Renal cortical epithelial cell (primary cell): ENCODE results near the gene AOC1. TPM values are rescaled to one million over a fixed set of nuclear protein-coding genes. Genes with fewer than 3 reads are reported as not detected.

Experiments used
- DNase-seq: peaks from one replicate; pipeline ENCODE4 v3.0.0-alpha.2; 2011; ENCODE audit warnings: low read depth
- total RNA-seq: library from RNA; depleted of rRNA; stranded (reverse); fragments of >200 nt; gene quantifications from 2 replicates; pipeline ENCODE4 v1.2.3, GENCODE V29; 2014

Gene AOC1
- total RNA-seq, 1 donor from 2014 or later: 6.1 TPM

- no peak for DNase-seq
Measured at GRCh38 chr7:150857276-150858055, 5.1 kb downstream of the AOC1 start.

GRCh38 chr7:150858236-150859197 lies 6.2 kb downstream of the AOC1 start:
- DNase-seq: no peak

- DNase-seq: no peak
Measured at GRCh38 chr7:150860291-150860977, 8.1 kb downstream of the AOC1 start.

- no peak for DNase-seq
Measured at GRCh38 chr7:150860978-150861295, 8.6 kb downstream of the AOC1 start.

GRCh38 chr7:150862356-150862755 lies 10.0 kb downstream of the AOC1 start:
- no peak for DNase-seq

GRCh38 chr7:150863946-150864345 lies 11.6 kb downstream of the AOC1 start:
- DNase-seq: no peak

GRCh38 chr7:150866932-150867564 lies 14.7 kb downstream of the AOC1 start:
- no peak for DNase-seq

- DNase-seq: no peak
Measured at GRCh38 chr7:150867605-150868004, 15.3 kb downstream of the AOC1 start.

- no peak for DNase-seq
Measured at GRCh38 chr7:150869467-150869866, 17.1 kb downstream of the AOC1 start.

GRCh38 chr7:150871601-150872000 lies 19.3 kb downstream of the AOC1 start:
- no peak for DNase-seq

GRCh38 chr7:150874401-150875198 lies 22.3 kb downstream of the AOC1 start:
- no peak for DNase-seq

- no peak for DNase-seq
Measured at GRCh38 chr7:150875791-150876190, 23.5 kb downstream of the AOC1 start.

GRCh38 chr7:150876817-150877526 lies 24.7 kb downstream of the AOC1 start:
- peak; percentile 89 for DNase-seq

GRCh38 chr7:150877536-150877935 lies 25.2 kb downstream of the AOC1 start:
- DNase-seq: no peak

- peak; percentile 45 for DNase-seq
Measured at GRCh38 chr7:150879345-150879744, 27.0 kb downstream of the AOC1 start.

- no peak for DNase-seq
Measured at GRCh38 chr7:150881189-150881588, 28.9 kb downstream of the AOC1 start.

- no peak for DNase-seq
Measured at GRCh38 chr7:150890853-150891584, 38.7 kb downstream of the AOC1 start.

- DNase-seq: no peak
Measured at GRCh38 chr7:150891740-150892139, 39.4 kb downstream of the AOC1 start.

GRCh38 chr7:150895809-150896208 lies 43.5 kb downstream of the AOC1 start:
- no peak for DNase-seq
